SK-N-SH (cell line): ENCODE measurements around the gene ATAD1. TPM values are rescaled to one million over a fixed set of nuclear protein-coding genes. Genes with fewer than 3 reads are reported as not detected.

Source experiments
- CTCF ChIA-PET: fragments of 300-600, 350-600 bp; formaldehyde crosslinking; extraction: SDS; loops from one replicate; lab custom pipeline; 2021; lab: Yijun Ruan, JAX
- POLR2A ChIA-PET: fragments of 350-600 bp; sonication (Branson Sonifier 250); formaldehyde crosslinking; extraction: SDS; loops from one replicate; lab custom pipeline; 2020; ENCODE audit warnings: antibody characterized with exemption, inconsistent platforms; lab: Yijun Ruan, JAX
- DNase-seq: peaks from one replicate; pipeline ENCODE4 v3.0.0; 2012
- H2AFZ ChIP-seq: fragments of 200-600 bp; sonication (generic); 2 replicates; pipeline ENCODE4 v1.8.1; 2016; ENCODE audit warnings: antibody characterized with exemption, mild to moderate bottlenecking, low read depth
- H3F3A ChIP-seq: fragments of 200-600 bp; sonication (generic); replicated peaks from 2 replicates; pipeline ENCODE3; 2016; ENCODE audit warnings: antibody characterized with exemption, mild to moderate bottlenecking; ENCODE audit not compliant: insufficient read depth
- H3K27ac ChIP-seq, 2 experiments: fragments of 200-500 bp in 1 of 2; fragments of 200-600 bp in 1 of 2; sonication (Bioruptor generic) in 1 of 2; sonication (generic), shearing (Covaris generic) in 1 of 2; 2 replicates each; pipeline versions ENCODE4 v1.5.1 to v1.6.1; 2014 to 2016; ENCODE audit warnings: low read depth in 2 of 2, inconsistent platforms in 1 of 2, low read length in 1 of 2, mild to moderate bottlenecking in 1 of 2, mixed read lengths in 1 of 2
- H3K27me3 ChIP-seq: fragments of 200-600 bp; sonication (generic), shearing (Covaris generic); 2 replicates; pipeline ENCODE4 v1.6.1; 2016; ENCODE audit warnings: mixed run types; ENCODE audit not compliant: insufficient read depth
- H3K36me3 ChIP-seq, 2 experiments: fragments of 200-500 bp in 1 of 2; fragments of 200-600 bp in 1 of 2; sonication (Bioruptor generic) in 1 of 2; sonication (generic) in 1 of 2; replicated peaks in 1 of 2; 2 replicates each; pipeline versions ENCODE3 to v1.5.1; 2014 to 2016; ENCODE audit warnings: low read length in 1 of 2, mild to moderate bottlenecking in 1 of 2; ENCODE audit not compliant: insufficient read depth in 2 of 2, control insufficient read depth in 1 of 2
- H3K4me1 ChIP-seq, 2 experiments: fragments of 200-500 bp in 1 of 2; fragments of 200-600 bp in 1 of 2; sonication (Bioruptor generic) in 1 of 2; sonication (generic), shearing (Covaris generic) in 1 of 2; 2 replicates each; pipeline versions ENCODE4 v1.5.1 to v1.6.1; 2014 to 2016; ENCODE audit warnings: low read depth in 1 of 2, low read length in 1 of 2, mixed run types in 1 of 2; ENCODE audit not compliant: insufficient read depth in 2 of 2, control insufficient read depth in 1 of 2
- H3K4me2 ChIP-seq: fragments of 200-600 bp; sonication (generic), shearing (Covaris generic); 2 replicates; pipeline ENCODE4 v1.6.1; 2017; ENCODE audit warnings: mixed run types
- H3K4me3 ChIP-seq, 2 experiments: fragments of 200-500 bp in 1 of 2; fragments of 200-600 bp in 1 of 2; sonication (Bioruptor generic) in 1 of 2; sonication (generic), shearing (Covaris generic) in 1 of 2; 2 replicates each; pipeline versions ENCODE4 v1.5.1 to v1.8.1; 2014 to 2016; ENCODE audit warnings: low read depth in 2 of 2, inconsistent platforms in 1 of 2, low read length in 1 of 2, mild to moderate bottlenecking in 1 of 2, mixed read lengths in 1 of 2, moderate library complexity in 1 of 2
- H3K79me2 ChIP-seq: fragments of 200-600 bp; sonication (generic); 2 replicates; pipeline ENCODE4 v1.8.1; 2017; ENCODE audit warnings: mild to moderate bottlenecking; ENCODE audit not compliant: insufficient read depth
- H3K9ac ChIP-seq: fragments of 200-600 bp; sonication (generic); 2 replicates; pipeline ENCODE4 v1.6.1; 2017; ENCODE audit warnings: mixed run types
- H3K9me2 ChIP-seq: fragments of 200-600 bp; sonication (generic); 2 replicates; pipeline ENCODE4 v1.6.1; 2017; ENCODE audit warnings: mixed run types
- H3K9me3 ChIP-seq: fragments of 200-600 bp; sonication (generic); 2 replicates; pipeline ENCODE4 v1.6.1; 2017; ENCODE audit warnings: mixed run types, mild to moderate bottlenecking, moderate library complexity
- H4K20me1 ChIP-seq: fragments of 200-600 bp; sonication (generic); 2 replicates; pipeline ENCODE4 v1.6.1; 2017; ENCODE audit warnings: mild to moderate bottlenecking, mixed run types; ENCODE audit not compliant: insufficient read depth
- CTCF ChIP-seq: fragments of 200-600 bp; sonication (generic); IDR thresholded peaks from 2 replicates; pipeline ENCODE4 v1.6.1; 2017; ENCODE audit warnings: antibody characterized with exemption, mild to moderate bottlenecking, moderate library complexity
- ELF1 ChIP-seq: IDR thresholded peaks from 2 replicates; pipeline ENCODE4 v1.4.0; 2012
- EP300 ChIP-seq, 2 experiments: IDR thresholded peaks; 2 replicates each; pipeline versions ENCODE4 v1.4.0 to v1.6.1; 2012; ENCODE audit warnings: borderline replicate concordance in 1 of 2, low read depth in 1 of 2, low read length in 1 of 2
- EZH2phosphoT487 ChIP-seq: fragments of 200-600 bp; sonication (generic); IDR thresholded peaks from 2 replicates; pipeline ENCODE4 v1.6.1; 2017; ENCODE audit warnings: low read depth, mixed run types, mild to moderate bottlenecking, antibody characterized with exemption, moderate library complexity, borderline replicate concordance
- FOSL2 ChIP-seq: IDR thresholded peaks from 2 replicates; pipeline ENCODE4 v1.4.0; 2012; ENCODE audit warnings: low read depth, mild to moderate bottlenecking, moderate library complexity, borderline replicate concordance
- FOXM1 ChIP-seq: IDR thresholded peaks from 2 replicates; pipeline ENCODE4 v1.4.0; 2012; ENCODE audit warnings: low read depth, mild to moderate bottlenecking
- GATA2 ChIP-seq: sonication (generic); formaldehyde crosslinking; IDR thresholded peaks from 2 replicates; pipeline ENCODE4 v1.5.0; 2020; ENCODE audit warnings: mild to moderate bottlenecking, missing genetic modification reagents
- JUND ChIP-seq: IDR thresholded peaks from 2 replicates; pipeline ENCODE4 v1.4.0; 2012
- MEF2A ChIP-seq: IDR thresholded peaks from 2 replicates; pipeline ENCODE4 v1.4.0; 2012; ENCODE audit warnings: low read depth, borderline replicate concordance
- NFIC ChIP-seq: IDR thresholded peaks from 2 replicates; pipeline ENCODE4 v1.4.0; 2012; ENCODE audit warnings: borderline replicate concordance
- POLR2AphosphoS5 ChIP-seq: IDR thresholded peaks from 2 replicates; pipeline ENCODE4 v1.6.1; 2012; ENCODE audit warnings: low read depth, low read length
- RFX5 ChIP-seq: IDR thresholded peaks from 2 replicates; pipeline ENCODE4 v1.6.1; 2012; ENCODE audit warnings: mild to moderate bottlenecking, improper control_type of control experiment, low read length
- SIN3A ChIP-seq: IDR thresholded peaks from 2 replicates; pipeline ENCODE4 v1.6.1; 2012; ENCODE audit warnings: low read depth, mild to moderate bottlenecking, low read length, moderate library complexity, borderline replicate concordance
- SMC3 ChIP-seq: IDR thresholded peaks from 2 replicates; pipeline ENCODE4 v1.6.1; 2012; ENCODE audit warnings: low read depth, low read length, improper control_type of control experiment
- TAF1 ChIP-seq: IDR thresholded peaks from 2 replicates; pipeline ENCODE4 v1.6.1; 2012; ENCODE audit warnings: low read depth, mild to moderate bottlenecking, low read length, moderate library complexity, borderline replicate concordance
- TCF12 ChIP-seq: IDR thresholded peaks from 2 replicates; pipeline ENCODE4 v1.4.0; 2012
- TEAD4 ChIP-seq: IDR thresholded peaks from 2 replicates; pipeline ENCODE4 v1.4.0; 2012; ENCODE audit warnings: mild to moderate bottlenecking, borderline replicate concordance; ENCODE audit not compliant: insufficient read depth
- USF1 ChIP-seq: IDR thresholded peaks from 2 replicates; pipeline ENCODE4 v1.4.0; 2012; ENCODE audit warnings: low read depth, borderline replicate concordance
- USF2 ChIP-seq: fragments of 150-350 bp; IDR thresholded peaks from 2 replicates; pipeline ENCODE4 v1.6.1; 2017; ENCODE audit warnings: antibody characterized with exemption, low read length, low read depth, borderline replicate concordance
- YY1 ChIP-seq: IDR thresholded peaks from 2 replicates; pipeline ENCODE4 v1.4.0; 2012; ENCODE audit warnings: low read depth, mild to moderate bottlenecking
- ZBTB33 ChIP-seq: IDR thresholded peaks from 2 replicates; pipeline ENCODE4 v1.4.0; 2012; ENCODE audit warnings: low read depth, borderline replicate concordance
- WGBS: methylation state at CpG from one replicate; pipeline ENCODE4 v1.1.6; 2017; ENCODE audit warnings: low lambda C conversion rate; 5-methylcytosine and 5-hydroxymethylcytosine counted together
- polyA plus RNA-seq, 3 experiments: library from polyadenylated mRNA; depleted of rRNA; stranded (reverse); fragments of >200 nt; gene quantifications; 2 replicates each; pipeline ENCODE4 v1.2.3, GENCODE V29; 2012

Gene ATAD1
- polyA plus RNA-seq, 1 of the 3 experiments (the other 2 are of a cell fraction), result 13.5 TPM

GRCh38 chr10:87827681-87828080 is 9.7 kb upstream of the ATAD1 start:
- Histone ChIP-seq H3K4me2 (no peak overlapping the region), H3K4me3 (no peak overlapping the region), H3K27me3 (no peaks in the 10 kb centered on the region), H4K20me1 (no peaks in the 10 kb centered on the region), H3F3A (peaks cover 5% of the 10 kb centered on the region), H3K4me1 (no peaks in the 10 kb centered on the region; a peak in 1 of 4 replicates), H3K9me3 (no peaks in the 10 kb centered on the region), H3K9ac (no peak overlapping the region), H3K27ac (no peak overlapping the region), H2AFZ (no peak overlapping the region), H3K79me2 (no peaks in the 10 kb centered on the region), H3K36me3 (no peaks in the 10 kb centered on the region), H3K9me2 (no peaks in the 10 kb centered on the region)
- 87% methylated on average over 2 of the region's 2 CpGs for WGBS
- TF ChIP-seq TEAD4 (no peak), SIN3A (no peak), USF1 (no peak), GATA2 (no peak), TAF1 (no peak), MEF2A (no peak), CTCF (no peak), FOSL2 (no peak), NFIC (no peak), SMC3 (no peak), ZBTB33 (no peak), EZH2phosphoT487 (no peak), EP300 (IDR thresholded peaks at IDR 0.05; ENCODE audit: borderline replicate concordance in 1 of 2, low read depth in 1 of 2, low read length in 1 of 2) (no peak)
- CTCF ChIA-PET, result interaction anchor here (1.0 to 1.5 kb wide), 2 partner anchors 9 to 10 kb away, joined by 3 to 4 read pairs; partner anchors contain the start of gene ATAD1
- no peak for DNase-seq
- POLR2A ChIA-PET, result interaction anchor here (0.6 to 1.4 kb wide), 2 partner anchors 9 to 519 kb away, joined by 3 to 8 read pairs; partner anchors contain the start of gene ATAD1

- Histone ChIP-seq H3K79me2 (no peaks in the 10 kb centered on the region), H2AFZ (no peak overlapping the region), H3K27ac (no peak overlapping the region), H3K9ac (no peak overlapping the region), H3K4me1 (no peaks in the 10 kb centered on the region; a peak in 1 of 4 replicates), H3K4me3 (no peak overlapping the region), H3K27me3 (no peaks in the 10 kb centered on the region), H3K9me2 (no peaks in the 10 kb centered on the region), H3K4me2 (no peak overlapping the region), H4K20me1 (no peaks in the 10 kb centered on the region), H3K36me3 (no peaks in the 10 kb centered on the region), H3K9me3 (no peaks in the 10 kb centered on the region), H3F3A (peaks cover 5% of the 10 kb centered on the region)
- ChIA-PET POLR2A (no interaction called here), CTCF (interaction anchor here (1.7 kb wide), 1 partner anchor 12 kb away, joined by 4 read pairs; no protein-coding TSS in a partner anchor)
- DNase-seq, result no peak
- TF ChIP-seq USF2 (no peak), JUND (no peak), YY1 (no peak), NFIC (no peak), ELF1 (no peak), TEAD4 (no peak), FOXM1 (no peak), RFX5 (no peak), TCF12 (no peak), POLR2AphosphoS5 (no peak)
These were observed 8.6 kb upstream of the ATAD1 start for GRCh38 chr10:87826653-87827052.
